Tibial artery (tissue), 4 donors: ENCODE results near the gene MYO7B.

Experiments used
- DNase-seq, 2 donors: peaks; one replicate each; pipeline ENCODE4 v3.0.0-alpha.2; 2019
- H3K27ac ChIP-seq, 2 donors: fragments of 200-600 bp; sonication (generic) in 1 of 2; 1 replicate in 1 of 2; 2 replicates in 1 of 2; pipeline ENCODE4 v1.5.1; 2018 to 2019; ENCODE audit warnings: mild to moderate bottlenecking in 1 of 2
- H3K27me3 ChIP-seq, 2 donors: fragments of 200-600 bp; sonication (generic) in 1 of 2; one replicate each; pipeline versions ENCODE4 v1.5.1 to v1.6.0; 2016 to 2019
- H3K36me3 ChIP-seq, 3 donors: fragments of 200-600 bp; sonication (generic) in 2 of 3; one replicate each; pipeline ENCODE4 v1.5.1; 2016 to 2019; ENCODE audit warnings: mild to moderate bottlenecking in 2 of 3
- H3K4me1 ChIP-seq, 4 donors: fragments of 200-600 bp; sonication (generic) in 2 of 4; 1 replicate in 3 of 4; 2 replicates in 1 of 4; pipeline ENCODE4 v1.5.1; 2016 to 2019
- H3K4me3 ChIP-seq, 2 donors: fragments of 200-600 bp; sonication (generic) in 1 of 2; 1 replicate in 1 of 2; 2 replicates in 1 of 2; pipeline ENCODE4 v1.5.1; 2018 to 2019; ENCODE audit warnings: mild to moderate bottlenecking in 2 of 2
- H3K9me3 ChIP-seq, 3 donors: fragments of 200-600 bp; sonication (generic) in 1 of 3; one replicate each; pipeline ENCODE4 v1.5.1; 2016 to 2019
- CTCF ChIP-seq, 2 experiments: fragments of 200-600 bp in 1 of 2; fragments of 450-650 bp in 1 of 2; IDR thresholded peaks; one replicate each; pipeline ENCODE4 v1.5.1; 2017 to 2019; ENCODE audit warnings: antibody characterized with exemption in 2 of 2, mild to moderate bottlenecking in 1 of 2, moderate library complexity in 1 of 2
- intact Hi-C: fragments of 100-400 bp; cut with DNase I; formaldehyde crosslinking; loops from one replicate; pipeline ENCODE4 v1.15.0; 2023; ENCODE audit warnings: low total_unique reads

MYO7B gene

DNA sequence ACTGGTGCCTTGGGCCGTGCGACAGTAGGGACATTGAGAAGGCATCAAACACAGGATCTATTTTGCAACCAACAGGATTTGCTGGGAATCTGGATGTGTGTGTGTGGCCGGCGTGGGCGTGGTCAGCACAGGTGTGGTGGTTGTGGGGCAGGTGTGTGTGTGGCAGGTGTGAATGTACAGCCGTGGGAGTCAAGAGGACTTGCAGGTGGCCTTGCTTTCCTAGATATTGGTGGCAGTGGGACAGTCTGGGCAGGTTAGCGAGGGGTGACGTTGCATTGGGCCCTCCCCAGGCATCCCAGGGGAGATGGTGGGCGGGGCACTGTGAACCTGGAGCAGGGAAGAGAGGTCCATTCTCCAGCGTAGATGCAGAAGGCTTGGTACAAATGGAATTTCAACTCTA, 143.0 kb downstream of the MYO7B start:
- no peak for TF ChIP-seq CTCF (IDR thresholded peaks at IDR 0.05)

DNA sequence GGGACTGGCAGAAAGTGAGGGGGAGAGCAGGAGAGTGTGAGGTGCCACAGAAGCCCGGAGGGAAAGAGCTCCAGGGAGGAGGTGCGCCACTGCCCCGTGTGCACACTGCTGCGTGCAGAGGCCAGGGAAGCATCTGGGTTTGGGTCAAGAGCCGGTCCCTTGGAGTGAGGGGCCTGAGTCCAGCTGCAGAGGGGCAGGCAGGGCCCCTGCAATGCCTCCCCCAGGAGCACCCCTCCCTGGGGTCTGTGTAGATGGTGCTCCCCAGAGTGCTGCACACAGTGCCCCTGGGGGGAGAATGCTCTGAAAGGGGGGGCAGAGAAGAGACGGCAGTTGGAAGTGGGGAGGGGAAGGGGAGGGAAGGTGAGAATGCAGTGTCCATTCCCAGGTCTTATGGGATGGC, 143.5 kb downstream of the MYO7B start:
- no peaks in the 10 kb centered on the region for H3K36me3 ChIP-seq
- H3K4me1 ChIP-seq, result peaks cover 0 to 55% (median 31%) of the 10 kb centered on the region in 4 donors

More for the DNA sequence above, 143.0 kb downstream of the MYO7B start:
- no peaks in the 10 kb centered on the region for H3K9me3 ChIP-seq
- peak in 1 of 2 donors; percentile 17 for DNase-seq
- H3K4me3 ChIP-seq, result no peak overlapping the region
- intact Hi-C loops, result loop anchor here (10.0 kb wide), 1 partner anchor 294 kb away; the partner anchor contains the start of gene MAP3K2
- H3K4me1 ChIP-seq, result peaks cover 0 to 53% (median 34%) of the 10 kb centered on the region in 4 donors
- no peaks in the 10 kb centered on the region for H3K36me3 ChIP-seq
- no peak overlapping the region for H3K27ac ChIP-seq
- H3K27me3 ChIP-seq, result no peaks in the 10 kb centered on the region

DNA sequence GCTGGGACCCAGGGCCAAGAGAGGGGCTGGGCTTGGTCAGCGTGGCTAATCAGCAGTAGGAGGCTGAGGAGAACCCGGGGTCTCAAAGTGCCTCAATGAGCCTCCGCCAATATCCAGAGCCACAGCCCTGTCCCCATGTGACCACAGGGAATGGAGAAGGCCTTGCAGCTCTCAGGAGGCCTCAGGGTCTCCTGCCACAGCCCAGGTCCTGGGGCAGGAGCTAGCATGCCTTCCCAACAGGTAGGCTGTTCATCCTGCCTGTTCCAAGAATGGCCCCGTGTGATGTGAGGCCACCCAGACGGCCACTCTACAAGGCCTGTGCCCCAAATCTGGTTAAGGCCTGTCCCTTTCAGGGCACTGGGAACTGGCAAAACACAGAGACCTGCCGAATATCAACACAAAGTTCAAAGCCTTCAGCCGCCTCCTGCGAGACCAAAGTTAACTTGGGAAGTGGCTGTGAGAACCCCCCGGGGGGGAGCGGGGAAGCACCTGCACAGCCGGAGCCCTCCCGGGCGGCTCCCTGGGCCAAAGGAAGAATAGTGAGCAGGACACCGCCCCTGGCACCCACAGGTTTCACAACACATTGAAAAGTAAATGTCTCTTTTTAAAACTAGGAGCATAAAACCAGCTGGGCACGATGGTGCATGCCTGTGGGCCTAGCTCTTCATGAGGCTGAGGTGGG, 144.3 kb downstream of the MYO7B start:
- H3K4me1 ChIP-seq, result peaks cover 0 to 56% (median 28%) of the 10 kb centered on the region in 4 donors
- no peak overlapping the region for H3K27ac ChIP-seq
- H3K27me3 ChIP-seq, result no peaks in the 10 kb centered on the region
- no peak for DNase-seq
- intact Hi-C loops, result loop anchor here (10.0 kb wide), 1 partner anchor 295 kb away; the partner anchor contains the start of gene MAP3K2
- TF ChIP-seq CTCF (IDR thresholded peaks at IDR 0.05), result no peak
- H3K36me3 ChIP-seq, result no peaks in the 10 kb centered on the region
- H3K9me3 ChIP-seq, result no peaks in the 10 kb centered on the region
- no peak overlapping the region for H3K4me3 ChIP-seq

More for the DNA sequence above, 143.5 kb downstream of the MYO7B start:
- H3K9me3 ChIP-seq, result no peaks in the 10 kb centered on the region
- DNase-seq, result no peak
- no peak for TF ChIP-seq CTCF (IDR thresholded peaks at IDR 0.05)
- H3K27ac ChIP-seq, result no peak overlapping the region
- H3K4me3 ChIP-seq, result no peak overlapping the region
- intact Hi-C loops, result loop anchor here (10.0 kb wide), 1 partner anchor 294 kb away; the partner anchor contains the start of gene MAP3K2
- H3K27me3 ChIP-seq, result no peaks in the 10 kb centered on the region

- Histone ChIP-seq H3K9me3 (no peaks in the 10 kb centered on the region), H3K27ac (peak overlapping the region; percentile 14 to 45), H3K4me3 (peak overlapping the region; percentile 28 to 46), H3K36me3 (no peaks in the 10 kb centered on the region), H3K27me3 (no peaks in the 10 kb centered on the region), H3K4me1 (peaks cover 0 to 55% (median 25%) of the 10 kb centered on the region in 4 donors)
- DNase-seq, result no peak
- intact Hi-C loops, result no loop called here
- TF ChIP-seq CTCF (IDR thresholded peaks at IDR 0.05), result no peak
Measured at GRCh38 chr2:127680706-127681287, 145.3 kb downstream of the MYO7B start.

DNA sequence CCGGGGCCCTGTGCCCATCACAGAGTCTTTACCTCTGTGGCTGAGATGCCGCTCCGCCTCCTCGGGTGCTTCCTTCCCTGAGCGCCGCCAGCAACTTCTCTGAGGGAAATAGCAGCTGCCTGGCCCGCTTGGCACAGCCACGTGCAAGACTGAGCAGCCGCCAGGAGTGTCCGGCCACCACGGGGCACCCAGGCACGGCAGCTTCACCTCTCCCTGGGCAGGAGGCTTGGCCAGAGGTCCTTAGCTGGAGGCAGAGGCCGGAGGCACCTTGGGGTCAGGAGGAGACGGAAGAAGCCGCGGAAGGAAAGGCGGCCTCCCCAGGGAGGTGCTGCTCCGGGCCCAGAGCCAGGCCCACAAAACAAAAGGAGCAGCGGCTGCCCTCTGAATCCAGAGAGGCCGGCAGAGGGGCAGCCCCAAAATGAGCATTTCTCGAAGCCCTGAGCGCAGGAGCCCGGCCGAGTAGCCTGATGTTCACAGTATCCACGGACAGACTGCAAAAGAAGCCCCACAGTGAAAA, 145.9 kb downstream of the MYO7B start:
- Histone ChIP-seq H3K4me3 (peak overlapping the region; percentile 28 to 46), H3K4me1 (peaks cover 0 to 49% (median 20%) of the 10 kb centered on the region in 4 donors), H3K27me3 (no peaks in the 10 kb centered on the region), H3K9me3 (no peaks in the 10 kb centered on the region), H3K36me3 (no peaks in the 10 kb centered on the region), H3K27ac (peak overlapping the region; percentile 14 to 45)
- intact Hi-C loops, result no loop called here
- peak; percentile 21 to 83 for DNase-seq
- TF ChIP-seq CTCF (IDR thresholded peaks at IDR 0.05), result no peak
